K562 (cell line): ENCODE measurements around the gene STEAP3. TPM values are rescaled to one million over a fixed set of nuclear protein-coding genes. Genes with fewer than 3 reads are reported as not detected.

Experiments
- ARID1B ChIP-seq: fragments of 450-650 bp; IDR thresholded peaks from 2 replicates; pipeline ENCODE4 v1.6.1; 2016; ENCODE audit warnings: antibody characterized with exemption, mild to moderate bottlenecking, inconsistent platforms
- ATF3 ChIP-seq, 2 experiments: fragments of 450-650 bp in 1 of 2; sonication (generic) in 1 of 2; formaldehyde crosslinking in 1 of 2; IDR thresholded peaks in 1 of 2; conservative IDR thresholded peaks in 1 of 2; 2 replicates each; pipeline versions ENCODE4 v1.6.1 to v1.8.1; 2016 to 2023; ENCODE audit warnings: mild to moderate bottlenecking in 2 of 2, moderate library complexity in 2 of 2, inconsistent platforms in 1 of 2, missing genetic modification reagents in 1 of 2
- GTF2A2 ChIP-seq: IDR thresholded peaks from 2 replicates; pipeline ENCODE4 v1.6.1; 2016; ENCODE audit warnings: mild to moderate bottlenecking, missing genetic modification characterization, missing compliant biosample characterization
- KLF16 ChIP-seq: IDR thresholded peaks from 2 replicates; pipeline ENCODE4 v1.6.1; 2016; ENCODE audit warnings: antibody characterized with exemption
- NFE2L1 ChIP-seq: fragments of 450-650 bp; IDR thresholded peaks from 2 replicates; pipeline ENCODE4 v1.6.1; 2016; ENCODE audit warnings: missing genetic modification characterization, low read depth, mild to moderate bottlenecking, missing compliant biosample characterization, moderate library complexity, borderline replicate concordance
- NR4A1 ChIP-seq, 2 experiments: fragments of 250-450 bp in 1 of 2; fragments of 450-650 bp in 1 of 2; sonication (Bioruptor Pico) in 1 of 2; IDR thresholded peaks; 2 replicates each; pipeline versions ENCODE4 v1.4.0 to v1.6.1; 2016 to 2020; ENCODE audit warnings: mild to moderate bottlenecking in 2 of 2, missing compliant biosample characterization in 1 of 2, missing genetic modification characterization in 1 of 2, moderate library complexity in 1 of 2
- SMARCE1 ChIP-seq: fragments of 450-650 bp; IDR thresholded peaks from 2 replicates; pipeline ENCODE4 v1.7.1; 2016; ENCODE audit warnings: mild to moderate bottlenecking
- polyA plus RNA-seq, 8 experiments: library from polyadenylated mRNA; depleted of rRNA in 4 of 8; stranded (reverse) in 5 of 8; unstranded in 3 of 8; fragments of >200 nt; fragmentation: Nextera tagmentation in 2 of 8; fragmentation: Illumina TruSeq in 1 of 8; extraction: Ambion mirVana in 2 of 8; extraction: Trizol in 1 of 8; gene quantifications; 2 replicates each; pipeline versions ENCODE4 v1.2.1 to v1.2.3, GENCODE V29; 2011 to 2014; ENCODE audit warnings: inconsistent platforms in 1 of 8, missing spikeins in 1 of 8
- total RNA-seq, 7 experiments: library from RNA; depleted of rRNA in 6 of 7; stranded (reverse); fragments of >200 nt in 6 of 7; fragmentation: Illumina TruSeq in 2 of 7; extraction: Trizol in 2 of 7; gene quantifications; 2 replicates each; pipeline versions ENCODE4 v1.2.1 to v1.2.3, GENCODE V29; 2011 to 2021; ENCODE audit warnings: low replicate concordance in 1 of 7
- TF ChIP-seq, protein P1 (sequence below): sonication (generic); formaldehyde crosslinking; IDR thresholded peaks from 2 replicates; pipeline ENCODE4 v1.4.0; 2020; ENCODE audit warnings: mild to moderate bottlenecking, missing genetic modification reagents
- TF ChIP-seq, protein P2 (sequence below): IDR thresholded peaks from 2 replicates; pipeline ENCODE4 v1.6.1; 2014; ENCODE audit warnings: antibody characterized with exemption
- TF ChIP-seq, protein P3 (sequence below), 2 experiments: fragments of 450-650 bp; IDR thresholded peaks; 2 replicates each; pipeline ENCODE4 v1.6.1; 2016; ENCODE audit warnings: mild to moderate bottlenecking in 2 of 2, borderline replicate concordance in 1 of 2, low read depth in 1 of 2, moderate library complexity in 1 of 2
- TF ChIP-seq, protein P4 (sequence below): sonication (generic); formaldehyde crosslinking; IDR thresholded peaks from 2 replicates; pipeline ENCODE4 v1.8.0; 2022; ENCODE audit warnings: mild to moderate bottlenecking, missing genetic modification reagents

STEAP3 gene
- total and polyA plus RNA-seq, 9 of the 15 experiments (the other 6 are each of a cell fraction or from before 2014, with no cell fraction given): 1.8 to 31.6 (median 9.0) TPM

DNA sequence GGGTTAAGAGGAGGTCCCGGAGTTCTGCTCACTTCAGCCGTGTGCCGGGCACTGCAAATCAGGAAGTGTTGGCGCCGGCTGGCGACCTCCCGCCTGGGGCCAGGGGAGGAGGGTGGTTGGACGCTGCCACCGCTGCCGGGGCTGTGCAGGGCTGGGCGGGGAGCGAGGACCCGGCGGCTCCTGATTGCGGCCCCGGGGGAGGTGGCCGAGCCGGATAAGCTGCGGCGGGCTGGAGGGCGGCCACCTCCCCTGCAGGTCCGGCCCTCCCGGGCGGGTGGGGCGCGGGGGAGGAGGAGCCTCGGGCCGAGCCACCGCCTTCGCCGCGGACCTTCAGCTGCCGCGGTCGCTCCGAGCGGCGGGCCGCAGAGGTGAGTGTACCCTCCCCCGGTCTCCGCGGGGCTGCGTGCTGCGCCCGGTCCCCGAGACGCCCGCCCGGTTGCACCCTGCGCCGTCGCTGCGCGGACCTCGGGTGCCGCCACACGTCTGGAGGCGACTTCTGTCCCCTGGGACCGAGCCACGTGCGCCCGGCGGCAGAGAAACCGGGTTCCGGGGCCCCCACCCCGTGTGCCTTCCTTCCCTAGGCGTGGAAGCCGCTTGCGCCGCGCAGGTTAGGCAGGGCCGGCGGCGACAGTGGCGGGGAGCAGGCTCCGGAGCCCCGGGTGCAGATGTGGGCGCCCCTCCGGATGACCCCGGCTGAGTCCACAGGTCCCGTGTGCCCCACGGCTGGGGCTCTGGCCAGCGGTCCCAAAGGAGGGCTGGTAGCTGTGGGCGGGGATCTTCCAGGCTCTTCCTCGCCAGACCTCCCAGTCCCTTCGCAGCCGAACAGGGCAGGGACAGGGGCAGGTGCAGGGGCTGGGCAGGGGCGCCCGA lies at the start of gene STEAP3 (continued):
- TF ChIP-seq NFE2L1 (tag): no peak
- TF ChIP-seq NR4A1 (CRISPR knock-in tag; IDR thresholded peaks at IDR 0.05): no peak
- no peak for TF ChIP-seq NR4A1 (tag; IDR thresholded peaks at IDR 0.05)
- TF ChIP-seq SMARCE1: no peak
- no peak for TF ChIP-seq ATF3 (IDR thresholded peaks at IDR 0.05)
- TF ChIP-seq ATF3 (CRISPR knock-in tag; conservative IDR thresholded peaks at IDR 0.05): no peak
- TF ChIP-seq, protein P1, sequence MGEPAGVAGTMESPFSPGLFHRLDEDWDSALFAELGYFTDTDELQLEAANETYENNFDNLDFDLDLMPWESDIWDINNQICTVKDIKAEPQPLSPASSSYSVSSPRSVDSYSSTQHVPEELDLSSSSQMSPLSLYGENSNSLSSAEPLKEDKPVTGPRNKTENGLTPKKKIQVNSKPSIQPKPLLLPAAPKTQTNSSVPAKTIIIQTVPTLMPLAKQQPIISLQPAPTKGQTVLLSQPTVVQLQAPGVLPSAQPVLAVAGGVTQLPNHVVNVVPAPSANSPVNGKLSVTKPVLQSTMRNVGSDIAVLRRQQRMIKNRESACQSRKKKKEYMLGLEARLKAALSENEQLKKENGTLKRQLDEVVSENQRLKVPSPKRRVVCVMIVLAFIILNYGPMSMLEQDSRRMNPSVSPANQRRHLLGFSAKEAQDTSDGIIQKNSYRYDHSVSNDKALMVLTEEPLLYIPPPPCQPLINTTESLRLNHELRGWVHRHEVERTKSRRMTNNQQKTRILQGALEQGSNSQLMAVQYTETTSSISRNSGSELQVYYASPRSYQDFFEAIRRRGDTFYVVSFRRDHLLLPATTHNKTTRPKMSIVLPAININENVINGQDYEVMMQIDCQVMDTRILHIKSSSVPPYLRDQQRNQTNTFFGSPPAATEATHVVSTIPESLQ: peak; percentile 92; the same call in 1 of the 2 replicates
- TF ChIP-seq, protein P2, sequence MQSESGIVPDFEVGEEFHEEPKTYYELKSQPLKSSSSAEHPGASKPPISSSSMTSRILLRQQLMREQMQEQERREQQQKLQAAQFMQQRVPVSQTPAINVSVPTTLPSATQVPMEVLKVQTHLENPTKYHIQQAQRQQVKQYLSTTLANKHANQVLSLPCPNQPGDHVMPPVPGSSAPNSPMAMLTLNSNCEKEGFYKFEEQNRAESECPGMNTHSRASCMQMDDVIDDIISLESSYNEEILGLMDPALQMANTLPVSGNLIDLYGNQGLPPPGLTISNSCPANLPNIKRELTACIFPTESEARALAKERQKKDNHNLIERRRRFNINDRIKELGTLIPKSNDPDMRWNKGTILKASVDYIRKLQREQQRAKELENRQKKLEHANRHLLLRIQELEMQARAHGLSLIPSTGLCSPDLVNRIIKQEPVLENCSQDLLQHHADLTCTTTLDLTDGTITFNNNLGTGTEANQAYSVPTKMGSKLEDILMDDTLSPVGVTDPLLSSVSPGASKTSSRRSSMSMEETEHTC: no peak
- TF ChIP-seq, protein P3, sequence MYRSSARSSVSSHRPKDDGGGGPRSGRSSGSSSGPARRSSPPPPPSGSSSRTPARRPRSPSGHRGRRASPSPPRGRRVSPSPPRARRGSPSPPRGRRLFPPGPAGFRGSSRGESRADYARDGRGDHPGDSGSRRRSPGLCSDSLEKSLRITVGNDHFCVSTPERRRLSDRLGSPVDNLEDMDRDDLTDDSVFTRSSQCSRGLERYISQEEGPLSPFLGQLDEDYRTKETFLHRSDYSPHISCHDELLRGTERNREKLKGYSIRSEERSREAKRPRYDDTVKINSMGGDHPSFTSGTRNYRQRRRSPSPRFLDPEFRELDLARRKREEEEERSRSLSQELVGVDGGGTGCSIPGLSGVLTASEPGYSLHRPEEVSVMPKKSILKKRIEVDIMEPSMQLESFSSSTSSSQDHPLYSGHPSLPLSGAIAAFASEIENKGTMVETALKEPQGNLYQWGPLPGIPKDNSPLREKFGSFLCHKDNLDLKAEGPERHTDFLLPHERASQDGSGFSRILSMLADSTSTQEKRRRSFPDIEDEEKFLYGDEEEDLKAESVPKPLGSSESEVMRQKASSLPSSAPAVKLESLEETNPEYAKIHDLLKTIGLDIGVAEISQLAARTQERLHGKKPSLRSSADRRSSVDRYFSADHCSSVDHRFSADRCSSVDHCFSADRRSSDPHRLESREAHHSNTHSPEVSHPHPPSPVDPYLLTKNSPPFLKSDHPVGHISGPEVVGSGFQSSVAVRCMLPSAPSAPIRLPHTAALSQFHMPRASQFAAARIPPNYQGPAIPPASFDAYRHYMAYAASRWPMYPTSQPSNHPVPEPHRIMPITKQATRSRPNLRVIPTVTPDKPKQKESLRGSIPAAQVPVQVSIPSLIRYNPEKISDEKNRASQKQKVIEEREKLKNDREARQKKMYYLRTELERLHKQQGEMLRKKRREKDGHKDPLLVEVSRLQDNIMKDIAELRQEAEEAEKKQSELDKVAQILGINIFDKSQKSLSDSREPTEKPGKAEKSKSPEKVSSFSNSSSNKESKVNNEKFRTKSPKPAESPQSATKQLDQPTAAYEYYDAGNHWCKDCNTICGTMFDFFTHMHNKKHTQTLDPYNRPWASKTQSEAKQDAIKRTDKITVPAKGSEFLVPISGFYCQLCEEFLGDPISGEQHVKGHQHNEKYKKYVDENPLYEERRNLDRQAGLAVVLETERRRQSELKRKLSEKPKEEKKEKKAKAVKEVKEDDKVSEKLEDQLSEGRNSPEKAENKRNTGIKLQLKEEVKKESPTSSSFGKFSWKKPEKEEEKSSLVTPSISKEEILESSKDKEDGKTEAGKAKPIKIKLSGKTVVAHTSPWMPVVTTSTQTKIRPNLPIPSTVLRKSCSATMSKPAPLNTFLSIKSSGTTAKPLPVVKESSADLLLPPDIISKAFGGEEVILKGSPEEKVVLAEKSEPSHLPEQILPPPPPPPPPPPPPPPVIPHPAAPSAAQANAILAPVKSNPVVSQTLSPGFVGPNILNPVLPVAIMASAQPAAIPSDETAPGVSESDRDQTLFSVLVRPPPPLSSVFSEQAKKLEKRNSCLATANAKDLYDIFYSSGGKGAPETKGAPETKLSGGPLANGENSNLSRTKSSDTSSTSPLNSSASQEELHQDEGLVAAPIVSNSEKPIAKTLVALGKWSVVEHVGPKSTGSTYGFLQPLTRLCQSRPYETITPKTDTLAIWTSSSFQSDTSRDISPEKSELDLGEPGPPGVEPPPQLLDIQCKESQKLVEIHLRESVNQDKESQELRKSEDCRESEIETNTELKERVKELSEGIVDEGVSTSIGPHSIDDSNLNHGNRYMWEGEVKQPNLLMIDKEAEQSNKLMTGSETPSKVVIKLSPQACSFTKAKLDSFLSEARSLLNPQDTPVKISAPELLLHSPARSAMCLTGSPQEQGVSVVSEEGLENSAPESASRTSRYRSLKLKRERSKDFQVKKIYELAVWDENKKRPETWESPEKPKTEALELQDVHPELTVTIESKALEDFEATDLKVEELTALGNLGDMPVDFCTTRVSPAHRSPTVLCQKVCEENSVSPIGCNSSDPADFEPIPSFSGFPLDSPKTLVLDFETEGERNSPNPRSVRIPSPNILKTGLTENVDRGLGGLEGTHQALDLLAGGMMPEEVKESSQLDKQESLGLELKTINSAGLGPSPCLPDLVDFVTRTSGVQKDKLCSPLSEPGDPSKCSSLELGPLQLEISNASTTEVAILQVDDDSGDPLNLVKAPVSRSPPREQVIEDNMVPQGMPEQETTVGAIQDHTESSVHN (IDR thresholded peaks at IDR 0.05; ENCODE audit: borderline replicate concordance in 1 of 2, low read depth in 1 of 2): no peak
- TF ChIP-seq KLF16: 0 out of 2 replicates have a peak, but pooled peaks have one; percentile 29
- TF ChIP-seq, protein P4, sequence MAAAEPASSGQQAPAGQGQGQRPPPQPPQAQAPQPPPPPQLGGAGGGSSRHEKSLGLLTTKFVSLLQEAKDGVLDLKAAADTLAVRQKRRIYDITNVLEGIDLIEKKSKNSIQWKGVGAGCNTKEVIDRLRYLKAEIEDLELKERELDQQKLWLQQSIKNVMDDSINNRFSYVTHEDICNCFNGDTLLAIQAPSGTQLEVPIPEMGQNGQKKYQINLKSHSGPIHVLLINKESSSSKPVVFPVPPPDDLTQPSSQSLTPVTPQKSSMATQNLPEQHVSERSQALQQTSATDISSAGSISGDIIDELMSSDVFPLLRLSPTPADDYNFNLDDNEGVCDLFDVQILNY: peak; percentile 58; the same call in 1 of the 2 replicates
- peak; percentile 77 for TF ChIP-seq ARID1B
- TF ChIP-seq GTF2A2 (tag): no peak
